HG03039 (cell line): ENCODE measurements around the gene CEND1.

Experiments
- ATAC-seq: cut with Tn5 transposase; IDR thresholded peaks from one replicate; pipeline ENCODE4 v1.9.1; 2021; ENCODE audit warnings: mild to moderate bottlenecking, moderate library complexity; ENCODE audit not compliant: unreplicated experiment

CEND1 gene

GRCh38 chr11:789943-790342 is at the start of gene CEND1:
Gene CEND1, minus strand, starts transcription at chr11:790090. Its CDS starts 1,514 bp downstream, at chr11:788576.
- no peak for ATAC-seq

- no peak for ATAC-seq
These were observed 49.4 kb upstream of the CEND1 start for GRCh38 chr11:839280-839623.

- ATAC-seq = no peak
These were observed 48.8 kb upstream of the CEND1 start for GRCh38 chr11:838441-839279.

GRCh38 chr11:837990-838307 is 48.1 kb upstream of the CEND1 start:
- ATAC-seq = no peak

- no peak for ATAC-seq
These were observed 47.5 kb upstream of the CEND1 start for GRCh38 chr11:837189-837989.

- no peak for ATAC-seq
These were observed 46.8 kb upstream of the CEND1 start for GRCh38 chr11:836700-837099.

- ATAC-seq = no peak
These were observed 46.4 kb upstream of the CEND1 start for GRCh38 chr11:836274-836673.

- ATAC-seq = no peak
These were observed 44.8 kb upstream of the CEND1 start for GRCh38 chr11:834371-835316.

- no peak for ATAC-seq
These were observed 44.0 kb upstream of the CEND1 start for GRCh38 chr11:833849-834311.

- no peak for ATAC-seq
These were observed 43.4 kb upstream of the CEND1 start for GRCh38 chr11:833114-833791.

- no peak for ATAC-seq
These were observed 42.7 kb upstream of the CEND1 start, which contains the start of gene CD151 for GRCh38 chr11:832529-833113. Gene CD151, plus strand, starts transcription at chr11:832952. Its CDS starts 3,118 bp downstream, at chr11:836070.

GRCh38 chr11:831961-832528 is 42.2 kb upstream of the CEND1 start:
- ATAC-seq = no peak

GRCh38 chr11:831118-831864 is 41.4 kb upstream of the CEND1 start:
- no peak for ATAC-seq

- no peak for ATAC-seq
These were observed 40.6 kb upstream of the CEND1 start for GRCh38 chr11:830295-831117.

GRCh38 chr11:829847-830294 is 40.0 kb upstream of the CEND1 start:
- no peak for ATAC-seq

GRCh38 chr11:829176-829846 is 39.4 kb upstream of the CEND1 start:
- ATAC-seq = no peak

- ATAC-seq = no peak
These were observed 38.8 kb upstream of the CEND1 start for GRCh38 chr11:828506-829175.
